ENCODE results near the gene RASGRF1. TPM values are rescaled to one million over a fixed set of nuclear protein-coding genes. Genes with fewer than 3 reads are reported as not detected.

Gene RASGRF1
- total RNA-seq, 1 donor from 2014 or later, result not detected

- no peaks in the 10 kb centered on the region for H3K9me3 ChIP-seq
- no peak for TF ChIP-seq POLR2AphosphoS5 (IDR thresholded peaks at IDR 0.05; ENCODE audit: insufficient read depth in 1 of 2, low read depth in 1 of 2)
- no peak for TF ChIP-seq CTCF (IDR thresholded peaks at IDR 0.05)
- TF ChIP-seq POLR2A (IDR thresholded peaks at IDR 0.05), result no peak
- no peaks in the 10 kb centered on the region for H3K27me3 ChIP-seq
- H3K27ac ChIP-seq, result no peak overlapping the region
- intact Hi-C loops (cut with DNase I), result no loop called here
- no peaks in the 10 kb centered on the region for H3K36me3 ChIP-seq
- H3K4me1 ChIP-seq, result no peaks in the 10 kb centered on the region
- H3K4me3 ChIP-seq, result no peak overlapping the region
- DNase-seq (ENCODE audit: extremely low spot score in 2 of 2), result no peak
These were observed 7.4 kb downstream of the RASGRF1 start for GRCh38 chr15:79083154-79083553.

DNA sequence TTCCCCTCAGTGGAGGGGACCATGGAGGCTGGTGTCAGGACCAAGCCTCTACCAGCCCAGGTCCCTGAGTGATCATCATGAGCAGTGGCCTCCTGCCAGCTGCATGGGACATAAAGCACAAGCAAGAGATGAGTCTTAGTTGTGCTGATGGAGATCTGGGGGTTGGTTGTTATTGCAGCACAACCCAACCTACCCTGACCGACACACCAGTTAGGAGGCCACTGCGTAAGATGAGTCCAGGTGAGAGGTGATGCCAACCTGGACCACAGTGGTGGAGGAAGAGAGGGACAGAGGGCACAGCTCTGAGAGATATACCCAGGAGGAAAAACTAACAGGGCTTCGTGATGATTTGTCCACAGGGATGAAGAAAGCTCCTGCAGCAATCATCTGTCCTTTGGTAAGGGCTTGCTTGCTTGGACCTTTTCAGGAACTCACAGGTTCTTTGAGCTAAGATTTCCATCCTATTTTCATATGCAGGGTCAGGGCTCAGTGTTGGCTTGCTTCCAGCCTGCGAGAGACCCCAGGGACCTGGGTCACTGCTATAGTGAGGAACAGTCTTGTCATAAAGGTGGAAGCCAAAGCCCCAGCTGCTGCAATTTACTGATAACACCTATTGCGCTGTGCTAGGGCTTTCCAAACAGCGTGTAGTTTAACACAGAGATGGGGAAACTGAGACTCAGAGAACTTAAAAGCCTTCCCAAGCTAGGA, 8.1 kb downstream of the RASGRF1 start:
- no peak for DNase-seq (ENCODE audit: extremely low spot score in 2 of 2)
- no peaks in the 10 kb centered on the region for H3K9me3 ChIP-seq
- intact Hi-C loops (cut with DNase I), result no loop called here
- H3K4me1 ChIP-seq, result no peaks in the 10 kb centered on the region
- TF ChIP-seq POLR2AphosphoS5 (IDR thresholded peaks at IDR 0.05; ENCODE audit: insufficient read depth in 1 of 2, low read depth in 1 of 2) (no peak), CTCF (IDR thresholded peaks at IDR 0.05) (no peak)
- no peaks in the 10 kb centered on the region for H3K36me3 ChIP-seq
- H3K27me3 ChIP-seq, result no peaks in the 10 kb centered on the region
- no peak overlapping the region for H3K4me3 ChIP-seq
- H3K27ac ChIP-seq, result no peak overlapping the region

DNA sequence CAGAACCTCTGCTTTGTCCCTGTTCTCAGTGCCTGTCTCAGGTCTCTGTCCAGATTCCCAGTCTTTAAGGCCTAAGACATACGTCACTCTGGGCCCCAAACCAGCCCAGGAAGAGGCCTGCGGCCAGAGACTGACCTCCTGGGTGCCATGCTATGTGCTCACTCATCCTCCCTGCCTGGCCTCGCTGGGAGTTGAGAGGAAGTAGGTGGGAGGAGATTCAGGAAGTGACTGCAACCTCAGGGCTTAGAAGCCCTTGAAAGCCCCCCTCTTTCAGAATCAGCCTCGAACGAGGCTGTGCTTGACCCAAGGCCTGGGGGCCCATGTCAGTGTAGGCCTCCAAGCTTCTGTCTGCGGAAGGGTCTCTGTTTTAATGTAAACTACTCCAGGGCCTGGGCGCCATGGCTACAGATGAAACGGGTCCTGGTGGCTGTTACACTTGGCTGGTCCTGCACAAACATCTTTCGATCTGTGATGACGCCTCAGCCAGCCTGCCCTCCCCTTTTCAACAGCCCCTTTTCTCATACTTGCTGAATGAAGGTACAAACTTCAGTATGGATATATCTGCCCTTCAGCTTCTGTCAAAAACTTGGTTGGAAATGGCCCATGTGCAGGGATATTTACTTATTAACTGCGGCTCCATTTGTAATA, 11.7 kb downstream of the RASGRF1 start:
- intact Hi-C loops (cut with DNase I), result no loop called here
- Histone ChIP-seq H3K9me3 (no peaks in the 10 kb centered on the region), H3K27me3 (no peaks in the 10 kb centered on the region), H3K27ac (no peak overlapping the region), H3K4me3 (no peak overlapping the region), H3K36me3 (no peaks in the 10 kb centered on the region), H3K4me1 (no peaks in the 10 kb centered on the region)
- TF ChIP-seq POLR2AphosphoS5 (IDR thresholded peaks at IDR 0.05; ENCODE audit: insufficient read depth in 1 of 2, low read depth in 1 of 2), result no peak
- TF ChIP-seq CTCF (IDR thresholded peaks at IDR 0.05), result no peak
- no peak for TF ChIP-seq POLR2A (IDR thresholded peaks at IDR 0.05)
- DNase-seq (ENCODE audit: extremely low spot score in 2 of 2), result no peak

- Histone ChIP-seq H3K36me3 (no peaks in the 10 kb centered on the region), H3K9me3 (no peaks in the 10 kb centered on the region), H3K4me3 (no peak overlapping the region), H3K27me3 (no peaks in the 10 kb centered on the region), H3K27ac (no peak overlapping the region), H3K4me1 (no peaks in the 10 kb centered on the region)
- intact Hi-C loops (cut with DNase I), result no loop called here
- TF ChIP-seq POLR2A (IDR thresholded peaks at IDR 0.05) (no peak), CTCF (IDR thresholded peaks at IDR 0.05) (no peak), POLR2AphosphoS5 (IDR thresholded peaks at IDR 0.05; ENCODE audit: insufficient read depth in 1 of 2, low read depth in 1 of 2) (no peak)
- no peak for DNase-seq (ENCODE audit: extremely low spot score in 2 of 2)
These were observed 12.6 kb downstream of the RASGRF1 start for GRCh38 chr15:79078003-79078402.

- H3K4me3 ChIP-seq, result no peak overlapping the region
- no peak overlapping the region for H3K27ac ChIP-seq
- intact Hi-C loops (cut with DNase I), result no loop called here
- no peaks in the 10 kb centered on the region for H3K36me3 ChIP-seq
- H3K27me3 ChIP-seq, result no peaks in the 10 kb centered on the region
- no peak for TF ChIP-seq POLR2A (IDR thresholded peaks at IDR 0.05)
- TF ChIP-seq POLR2AphosphoS5 (IDR thresholded peaks at IDR 0.05; ENCODE audit: insufficient read depth in 1 of 2, low read depth in 1 of 2), result no peak
- TF ChIP-seq CTCF (IDR thresholded peaks at IDR 0.05), result no peak
- H3K9me3 ChIP-seq, result no peaks in the 10 kb centered on the region
- no peak for DNase-seq (ENCODE audit: extremely low spot score in 2 of 2)
- no peaks in the 10 kb centered on the region for H3K4me1 ChIP-seq
These were observed 13.9 kb downstream of the RASGRF1 start for GRCh38 chr15:79076661-79077060.
